A673 (cell line): ENCODE measurements around the gene SLC6A18. TPM values are rescaled to one million over a fixed set of nuclear protein-coding genes. Genes with fewer than 3 reads are reported as not detected.

Source experiments
- BruUV-seq: library from RNA; stranded (reverse); fragments of 400-500 nt; replicated peaks from 2 replicates; lab custom pipeline; 2021; lab: Mats Ljungman, UMichigan
- CTCF ChIA-PET: fragments of 300-600 bp; sonication (Branson Sonifier 250); formaldehyde crosslinking; loops from one replicate; lab custom pipeline; 2022; ENCODE audit warnings: antibody characterized with exemption; lab: Charles Lee
- POLR2A ChIA-PET: fragments of 300-600 bp; sonication (Branson Sonifier 250); formaldehyde crosslinking; loops from one replicate; lab custom pipeline; 2022; ENCODE audit warnings: antibody characterized with exemption; ENCODE audit not compliant: low non-redundant PET; lab: Charles Lee
- DNase-seq: peaks from one replicate; pipeline ENCODE4 v3.0.0-alpha.2; 2015; ENCODE audit warnings: low spot score
- H3K27ac ChIP-seq: fragments of 200-600 bp; sonication (generic); 2 replicates; pipeline ENCODE4 v1.5.1; 2016; ENCODE audit warnings: mixed run types, low read depth, mild to moderate bottlenecking, mixed read lengths, antibody characterized with exemption, low read length; ENCODE audit not compliant: poor library complexity, severe bottlenecking
- H3K27me3 ChIP-seq: fragments of 200-600 bp; sonication (generic); replicated peaks from 2 replicates; pipeline ENCODE4 v1.6.1; 2017; ENCODE audit warnings: mixed run types, low read depth, mild to moderate bottlenecking, mixed read lengths, antibody characterized with exemption, low read length; ENCODE audit not compliant: insufficient read depth, poor library complexity
- H3K36me3 ChIP-seq: fragments of 200-600 bp; sonication (generic); 2 replicates; pipeline ENCODE4 v1.6.1; 2016; ENCODE audit warnings: mixed run types, mild to moderate bottlenecking, mixed read lengths, antibody characterized with exemption, low read length; ENCODE audit not compliant: insufficient read depth, poor library complexity, severe bottlenecking
- H3K4me1 ChIP-seq: fragments of 200-600 bp; sonication (generic); 2 replicates; pipeline ENCODE4 v1.6.1; 2017; ENCODE audit warnings: mixed run types, mild to moderate bottlenecking, mixed read lengths, antibody characterized with exemption, low read length; ENCODE audit not compliant: insufficient read depth, poor library complexity, severe bottlenecking
- H3K4me3 ChIP-seq: fragments of 200-600 bp; sonication (generic); 2 replicates; pipeline ENCODE4 v1.5.1; 2016; ENCODE audit warnings: low read depth, mixed run types, mild to moderate bottlenecking, mixed read lengths, low read length; ENCODE audit not compliant: poor library complexity, severe bottlenecking
- H3K9me3 ChIP-seq: fragments of 200-600 bp; sonication (generic); 2 replicates; pipeline ENCODE4 v1.6.1; 2016; ENCODE audit warnings: mixed run types, low read depth, mild to moderate bottlenecking, mixed read lengths, antibody characterized with exemption, low read length; ENCODE audit not compliant: poor library complexity, severe bottlenecking
- EZH2 ChIP-seq: fragments of 200-600 bp; sonication (generic); IDR thresholded peaks from 2 replicates; pipeline ENCODE4 v1.6.1; 2017; ENCODE audit warnings: borderline replicate concordance, low read depth, mild to moderate bottlenecking, mixed read lengths, antibody characterized with exemption, low read length; ENCODE audit not compliant: poor library complexity, severe bottlenecking
- intact Hi-C: fragments of 100-400 bp; cut with micrococcal nuclease; formaldehyde crosslinking; loops from one replicate; pipeline ENCODE4 v1.10.0; 2022; ENCODE audit not compliant: unreplicated experiment
- total RNA-seq: library from RNA; stranded (reverse); gene quantifications from 2 replicates; pipeline ENCODE4 v1.2.3, GENCODE V29; 2021
- TF ChIP-seq, protein P1 (sequence below): fragments of 300-800, 200-600 bp; sonication (generic); conservative IDR thresholded peaks from 2 replicates; pipeline ENCODE4 v1.5.1; 2017; ENCODE audit warnings: low read depth, mild to moderate bottlenecking, antibody characterized with exemption, low read length, moderate library complexity, mixed read lengths

The SLC6A18 gene
- total RNA-seq, 1 experiment from 2014 or later, result not detected

DNA sequence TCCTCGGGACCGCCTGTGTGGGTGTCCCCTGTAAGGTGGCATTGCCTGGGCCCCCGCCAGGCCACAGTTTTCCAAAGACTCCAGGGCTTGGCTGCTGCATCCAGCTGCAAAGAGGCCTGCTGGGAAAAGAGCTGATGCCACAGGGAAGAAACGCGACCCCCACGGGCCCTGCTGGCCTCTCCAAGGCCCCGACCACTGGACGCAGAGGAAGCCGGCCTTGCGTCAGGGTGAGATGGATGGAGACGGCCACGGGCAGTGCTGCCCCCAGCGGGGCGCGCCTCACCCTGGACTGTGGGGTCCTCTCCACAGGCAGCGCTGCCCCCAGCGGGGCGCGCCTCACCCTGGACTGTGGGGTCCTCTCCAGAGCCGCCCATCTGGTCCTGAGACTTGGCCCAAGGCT is 45.1 kb upstream of the SLC6A18 start:
- H3K27ac ChIP-seq, result no peak overlapping the region
- ChIA-PET CTCF (no interaction called here), POLR2A (no interaction called here)
- H3K27me3 ChIP-seq, result no peaks in the 10 kb centered on the region
- DNase-seq, result no peak
- intact Hi-C loops, result no loop called here
- H3K4me3 ChIP-seq, result no peak overlapping the region
- no peaks in the 10 kb centered on the region for H3K9me3 ChIP-seq
- H3K36me3 ChIP-seq, result no peaks in the 10 kb centered on the region
- BruUV-seq, result no TSS peak
- no peak for TF ChIP-seq EZH2
- TF ChIP-seq, protein P1, sequence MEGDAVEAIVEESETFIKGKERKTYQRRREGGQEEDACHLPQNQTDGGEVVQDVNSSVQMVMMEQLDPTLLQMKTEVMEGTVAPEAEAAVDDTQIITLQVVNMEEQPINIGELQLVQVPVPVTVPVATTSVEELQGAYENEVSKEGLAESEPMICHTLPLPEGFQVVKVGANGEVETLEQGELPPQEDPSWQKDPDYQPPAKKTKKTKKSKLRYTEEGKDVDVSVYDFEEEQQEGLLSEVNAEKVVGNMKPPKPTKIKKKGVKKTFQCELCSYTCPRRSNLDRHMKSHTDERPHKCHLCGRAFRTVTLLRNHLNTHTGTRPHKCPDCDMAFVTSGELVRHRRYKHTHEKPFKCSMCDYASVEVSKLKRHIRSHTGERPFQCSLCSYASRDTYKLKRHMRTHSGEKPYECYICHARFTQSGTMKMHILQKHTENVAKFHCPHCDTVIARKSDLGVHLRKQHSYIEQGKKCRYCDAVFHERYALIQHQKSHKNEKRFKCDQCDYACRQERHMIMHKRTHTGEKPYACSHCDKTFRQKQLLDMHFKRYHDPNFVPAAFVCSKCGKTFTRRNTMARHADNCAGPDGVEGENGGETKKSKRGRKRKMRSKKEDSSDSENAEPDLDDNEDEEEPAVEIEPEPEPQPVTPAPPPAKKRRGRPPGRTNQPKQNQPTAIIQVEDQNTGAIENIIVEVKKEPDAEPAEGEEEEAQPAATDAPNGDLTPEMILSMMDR, result no peak
- no peaks in the 10 kb centered on the region for H3K4me1 ChIP-seq

DNA sequence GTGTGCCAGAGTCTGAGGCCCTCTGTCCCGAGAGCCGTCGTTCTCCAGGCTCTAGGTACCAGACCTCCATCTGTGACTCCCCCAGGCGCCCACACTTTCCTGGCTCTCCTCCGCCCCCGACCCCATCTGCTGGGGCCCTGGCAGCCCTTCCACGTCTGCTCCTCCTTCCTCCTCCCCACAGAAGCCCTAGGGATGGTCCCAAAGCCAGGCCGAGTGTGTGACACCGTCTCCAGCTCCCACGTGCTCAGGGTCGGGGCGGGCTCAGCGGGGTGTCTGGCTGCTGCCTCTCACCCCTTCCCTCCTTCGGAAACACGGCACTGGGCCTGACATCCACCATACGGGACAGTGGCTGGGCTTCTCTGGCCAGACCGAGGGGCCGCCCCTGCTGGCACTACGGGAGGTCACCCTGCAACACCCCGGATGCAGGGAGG is 44.3 kb upstream of the SLC6A18 start:
- BruUV-seq, result no TSS peak
- H3K27ac ChIP-seq, result no peak overlapping the region
- H3K36me3 ChIP-seq, result no peaks in the 10 kb centered on the region
- intact Hi-C loops, result no loop called here
- H3K27me3 ChIP-seq, result no peaks in the 10 kb centered on the region
- H3K9me3 ChIP-seq, result no peaks in the 10 kb centered on the region
- TF ChIP-seq EZH2, result no peak
- TF ChIP-seq, protein P1, result no peak
- H3K4me3 ChIP-seq, result no peak overlapping the region
- ChIA-PET POLR2A (no interaction called here), CTCF (no interaction called here)
- H3K4me1 ChIP-seq, result no peaks in the 10 kb centered on the region
- DNase-seq, result no peak

DNA sequence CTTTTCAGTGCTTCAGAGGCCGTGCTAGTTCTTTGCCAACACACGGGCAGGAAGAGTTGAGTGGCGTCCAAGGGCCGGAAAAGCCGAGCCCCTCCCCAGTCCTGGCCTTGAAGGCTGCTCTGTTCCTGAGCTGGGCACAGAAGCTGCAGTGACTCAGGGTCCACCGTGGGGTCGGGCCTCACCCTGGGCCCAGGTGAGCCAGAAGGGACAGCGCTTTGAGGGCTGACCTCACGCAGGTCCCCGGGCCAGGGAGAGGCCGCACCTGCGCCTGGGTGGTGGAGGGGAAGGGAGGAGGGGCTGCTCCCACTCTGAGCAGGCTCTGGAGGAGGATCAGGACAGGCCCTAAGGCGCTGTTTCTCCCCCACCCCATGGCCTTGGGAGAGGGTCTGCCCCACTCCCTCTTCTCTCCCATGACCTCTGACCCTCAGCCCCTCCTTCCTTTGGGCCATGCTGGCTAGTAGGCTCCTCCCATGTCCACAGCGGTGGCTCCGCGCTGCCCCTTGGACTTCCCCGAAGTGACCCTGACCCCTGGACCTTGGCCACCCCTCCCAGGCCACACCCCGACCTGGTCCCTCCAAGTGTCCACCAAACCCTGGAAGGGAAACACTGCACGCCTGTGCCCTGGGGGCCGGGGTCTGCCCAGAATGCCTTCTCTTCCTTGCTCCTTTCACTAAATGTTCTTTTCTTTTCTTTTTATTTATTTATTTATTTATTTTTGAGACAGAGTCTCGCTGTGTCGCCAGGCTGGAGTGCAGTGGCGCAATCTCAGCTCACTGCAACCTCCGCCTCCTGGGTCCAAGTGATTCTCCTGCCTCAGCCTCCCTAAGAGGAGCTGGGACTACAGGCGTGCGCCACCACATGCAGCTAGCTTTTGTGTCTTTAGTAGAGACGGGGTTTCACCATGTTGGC is 43.5 kb upstream of the SLC6A18 start:
- CTCF ChIA-PET, result no interaction called here

More for the DNA sequence above, 43.5 kb upstream of the SLC6A18 start:
- Histone ChIP-seq H3K27ac (no peak overlapping the region), H3K4me1 (no peaks in the 10 kb centered on the region), H3K36me3 (no peaks in the 10 kb centered on the region), H3K27me3 (no peaks in the 10 kb centered on the region), H3K4me3 (no peak overlapping the region), H3K9me3 (no peaks in the 10 kb centered on the region)
- no TSS peak for BruUV-seq
- POLR2A ChIA-PET, result no interaction called here
- TF ChIP-seq, protein P1, result no peak
- TF ChIP-seq EZH2, result no peak
- no peak for DNase-seq
- intact Hi-C loops, result no loop called here
